ENCODE data around the gene XIRP1. TPM values are rescaled to one million over a fixed set of nuclear protein-coding genes. Genes with fewer than 3 reads are reported as not detected.

XIRP1 gene
- total RNA-seq, 1 donor from 2014 or later = 3.0 TPM

- Mint-ChIP-seq H3K9me3 (no peaks in the 10 kb centered on the region), H3K27ac (peak overlapping the region; percentile 97), H3K4me3 (peak overlapping the region; percentile 94), H3K27me3 (ENCODE audit: insufficient read depth) (peaks cover 3% of the 10 kb centered on the region), H3K4me1 (ENCODE audit: low read depth) (peaks cover 74% of the 10 kb centered on the region), H3K36me3 (ENCODE audit: low read depth) (peaks cover 56% of the 10 kb centered on the region)
- DNase-seq (ENCODE audit: low spot score) = no peak
- intact Hi-C loops (cut with micrococcal nuclease) = no loop called here
Observed at GRCh38 chr3:39149498-39150147, 42.8 kb downstream of the XIRP1 start.

GRCh38 chr3:39149059-39149455 is 43.3 kb downstream of the XIRP1 start:
- DNase-seq (ENCODE audit: low spot score) = no peak
- intact Hi-C loops (cut with micrococcal nuclease) = no loop called here
- Mint-ChIP-seq H3K27me3 (ENCODE audit: insufficient read depth) (no peaks in the 10 kb centered on the region), H3K27ac (peak overlapping the region; percentile 97), H3K4me3 (peak overlapping the region; percentile 94), H3K36me3 (ENCODE audit: low read depth) (peaks cover 61% of the 10 kb centered on the region), H3K4me1 (ENCODE audit: low read depth) (peaks cover 70% of the 10 kb centered on the region), H3K9me3 (no peaks in the 10 kb centered on the region)

- Mint-ChIP-seq H3K27ac (peak overlapping the region; percentile 97), H3K36me3 (ENCODE audit: low read depth) (peaks cover 65% of the 10 kb centered on the region), H3K4me1 (ENCODE audit: low read depth) (peaks cover 70% of the 10 kb centered on the region), H3K9me3 (no peaks in the 10 kb centered on the region), H3K27me3 (ENCODE audit: insufficient read depth) (no peaks in the 10 kb centered on the region), H3K4me3 (peak overlapping the region; percentile 94)
- DNase-seq (ENCODE audit: low spot score) = no peak
- intact Hi-C loops (cut with micrococcal nuclease) = no loop called here
Observed at GRCh38 chr3:39148435-39149058, 43.8 kb downstream of the XIRP1 start.

- H3K27ac Mint-ChIP-seq = peak overlapping the region; percentile 97
- H3K4me3 Mint-ChIP-seq = peak overlapping the region; percentile 94
- peak; percentile 58 for DNase-seq (ENCODE audit: low spot score)
- peaks cover 70% of the 10 kb centered on the region for H3K4me1 Mint-ChIP-seq (ENCODE audit: low read depth)
- H3K9me3 Mint-ChIP-seq = no peaks in the 10 kb centered on the region
- intact Hi-C loops (cut with micrococcal nuclease) = loop anchor here (1.0 kb wide), 2 partner anchors 32 to 40 kb away; no protein-coding TSS in a partner anchor
- no peaks in the 10 kb centered on the region for H3K27me3 Mint-ChIP-seq (ENCODE audit: insufficient read depth)
- H3K36me3 Mint-ChIP-seq (ENCODE audit: low read depth) = peaks cover 68% of the 10 kb centered on the region
Observed at GRCh38 chr3:39147711-39148434, 44.5 kb downstream of the XIRP1 start.

GRCh38 chr3:39146611-39147591 is 45.5 kb downstream of the XIRP1 start:
- peaks cover 72% of the 10 kb centered on the region for H3K36me3 Mint-ChIP-seq (ENCODE audit: low read depth)
- DNase-seq (ENCODE audit: low spot score) = peak; percentile 64
- intact Hi-C loops (cut with micrococcal nuclease) = loop anchor here (1.0 kb wide), 2 partner anchors 33 to 39 kb away; no protein-coding TSS in a partner anchor
- H3K4me3 Mint-ChIP-seq = peak overlapping the region; percentile 94
- H3K4me1 Mint-ChIP-seq (ENCODE audit: low read depth) = peaks cover 67% of the 10 kb centered on the region
- H3K9me3 Mint-ChIP-seq = no peaks in the 10 kb centered on the region
- no peaks in the 10 kb centered on the region for H3K27me3 Mint-ChIP-seq (ENCODE audit: insufficient read depth)
- peak overlapping the region; percentile 97 for H3K27ac Mint-ChIP-seq

- DNase-seq (ENCODE audit: low spot score) = no peak
- intact Hi-C loops (cut with micrococcal nuclease) = no loop called here
- H3K27me3 Mint-ChIP-seq (ENCODE audit: insufficient read depth) = no peaks in the 10 kb centered on the region
Observed at GRCh38 chr3:39146083-39146501, 46.3 kb downstream of the XIRP1 start.

GRCh38 chr3:39144748-39145380 is 47.5 kb downstream of the XIRP1 start:
- Mint-ChIP-seq H3K4me3 (no peak overlapping the region), H3K36me3 (ENCODE audit: low read depth) (peaks cover 73% of the 10 kb centered on the region), H3K27ac (no peak overlapping the region), H3K9me3 (no peaks in the 10 kb centered on the region), H3K27me3 (ENCODE audit: insufficient read depth) (no peaks in the 10 kb centered on the region), H3K4me1 (ENCODE audit: low read depth) (peaks cover 56% of the 10 kb centered on the region)
- intact Hi-C loops (cut with micrococcal nuclease) = no loop called here
- DNase-seq (ENCODE audit: low spot score) = no peak

More at GRCh38 chr3:39146083-39146501, 46.3 kb downstream of the XIRP1 start:
- no peaks in the 10 kb centered on the region for H3K9me3 Mint-ChIP-seq
- H3K4me1 Mint-ChIP-seq (ENCODE audit: low read depth) = peaks cover 65% of the 10 kb centered on the region
- peaks cover 76% of the 10 kb centered on the region for H3K36me3 Mint-ChIP-seq (ENCODE audit: low read depth)
- H3K4me3 Mint-ChIP-seq = no peak overlapping the region
- peak overlapping the region; percentile 97 for H3K27ac Mint-ChIP-seq

- Mint-ChIP-seq H3K9me3 (no peaks in the 10 kb centered on the region), H3K36me3 (ENCODE audit: low read depth) (peaks cover 67% of the 10 kb centered on the region), H3K4me1 (ENCODE audit: low read depth) (peaks cover 56% of the 10 kb centered on the region), H3K27me3 (ENCODE audit: insufficient read depth) (no peaks in the 10 kb centered on the region), H3K4me3 (no peak overlapping the region), H3K27ac (no peak overlapping the region)
- intact Hi-C loops (cut with micrococcal nuclease) = no loop called here
- DNase-seq (ENCODE audit: low spot score) = no peak
Observed at GRCh38 chr3:39144095-39144747, 48.2 kb downstream of the XIRP1 start.

GRCh38 chr3:39143051-39143885 is 49.1 kb downstream of the XIRP1 start:
- Mint-ChIP-seq H3K36me3 (ENCODE audit: low read depth) (peaks cover 62% of the 10 kb centered on the region), H3K4me1 (ENCODE audit: low read depth) (peaks cover 56% of the 10 kb centered on the region), H3K4me3 (no peak overlapping the region), H3K9me3 (no peaks in the 10 kb centered on the region), H3K27ac (no peak overlapping the region), H3K27me3 (ENCODE audit: insufficient read depth) (no peaks in the 10 kb centered on the region)
- DNase-seq (ENCODE audit: low spot score) = no peak
- intact Hi-C loops (cut with micrococcal nuclease) = no loop called here

- Mint-ChIP-seq H3K27me3 (ENCODE audit: insufficient read depth) (no peaks in the 10 kb centered on the region), H3K4me3 (no peak overlapping the region), H3K4me1 (ENCODE audit: low read depth) (peaks cover 46% of the 10 kb centered on the region), H3K36me3 (ENCODE audit: low read depth) (peaks cover 62% of the 10 kb centered on the region), H3K27ac (no peak overlapping the region), H3K9me3 (no peaks in the 10 kb centered on the region)
- intact Hi-C loops (cut with micrococcal nuclease) = no loop called here
- DNase-seq (ENCODE audit: low spot score) = no peak
Observed at GRCh38 chr3:39142067-39142466, 50.3 kb downstream of the XIRP1 start.

Data from activated T-helper 1 cell treated with anti-CD3 and anti-CD28 coated beads, Interleukin-12 subunit alpha, Interleukin-12 subunit beta, Interleukin-2, Interleukin-4 antibody, amounts not matched to agents 30 ng/mL and 10 ng/mL and 1 ng/mL, durations not matched to agents 14 hours and 24 hours and 36 hours (primary cell).